Dermis blood vessel endothelial cell (primary cell): Measurements from ENCODE around the gene GPI. TPM values are rescaled to one million over a fixed set of nuclear protein-coding genes. Genes with fewer than 3 reads are reported as not detected.
A peak's percentile ranks its signal among the peaks of the same experiment; 100 is the strongest.

Experiments used
- DNase-seq: peaks from one replicate; pipeline ENCODE4 v3.0.0; 2010
- total RNA-seq: library from RNA; depleted of rRNA; stranded (reverse); fragments of >200 nt; gene quantifications from 2 replicates; pipeline ENCODE4 v1.2.3, GENCODE V29; 2014

GPI gene
- total RNA-seq, 1 donor from 2014 or later = 128 TPM

DNA sequence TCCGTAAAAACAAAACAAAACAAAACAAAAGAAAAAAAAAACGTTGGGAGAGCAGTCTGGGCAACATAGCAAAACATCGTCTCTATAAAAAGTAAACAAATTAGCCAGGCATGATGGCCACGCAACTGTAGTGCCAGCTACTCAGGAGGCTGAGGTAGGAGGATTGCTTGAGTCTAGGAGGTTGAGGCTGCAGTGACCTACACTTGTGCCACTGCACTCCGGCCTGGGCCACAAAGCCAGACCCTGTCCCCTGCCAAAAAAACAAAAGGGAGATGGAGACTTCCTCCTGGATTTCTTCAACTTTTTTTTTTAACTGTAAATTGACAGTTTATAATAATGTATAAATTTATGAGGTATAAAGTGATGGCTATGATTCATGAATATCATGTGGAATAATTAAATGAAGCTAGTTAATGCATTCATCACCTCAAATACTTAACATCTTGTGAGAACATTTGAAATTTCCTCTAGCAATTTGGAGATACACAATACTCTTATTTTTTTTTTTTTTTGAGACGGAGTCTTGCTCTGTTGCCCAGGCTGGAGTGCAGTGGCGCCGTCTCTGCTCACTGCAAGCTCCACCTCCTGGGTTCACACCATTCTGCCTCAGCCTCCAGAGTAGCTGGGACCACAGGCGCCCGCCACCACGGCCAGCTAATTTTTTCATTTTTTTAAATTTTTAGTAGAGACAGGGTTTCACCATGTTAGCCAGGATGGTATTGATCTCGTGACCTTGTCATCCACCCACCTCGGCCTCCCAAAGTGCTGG is 41.1 kb downstream of the GPI start:
- DNase-seq = no peak

DNA sequence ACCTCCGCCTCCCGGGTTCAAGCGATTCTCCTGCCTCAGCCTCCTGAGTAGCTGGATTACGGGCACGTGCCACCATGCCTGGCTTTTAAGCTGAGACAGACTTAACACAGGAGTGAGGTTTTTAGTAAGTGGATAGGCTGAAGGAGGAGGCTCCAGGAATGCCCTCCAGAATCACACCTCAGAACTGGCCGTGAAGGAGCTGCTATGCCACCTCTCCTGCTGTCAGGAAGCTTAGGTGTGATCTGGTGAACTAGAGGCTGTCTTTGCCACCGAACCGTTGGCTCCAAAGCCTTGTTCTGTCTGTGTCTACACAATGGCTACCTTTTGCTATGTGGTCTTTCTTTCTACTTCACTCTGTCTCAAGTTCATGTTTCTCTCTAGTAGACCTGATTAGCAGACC is 43.4 kb downstream of the GPI start:
- DNase-seq = no peak

DNA sequence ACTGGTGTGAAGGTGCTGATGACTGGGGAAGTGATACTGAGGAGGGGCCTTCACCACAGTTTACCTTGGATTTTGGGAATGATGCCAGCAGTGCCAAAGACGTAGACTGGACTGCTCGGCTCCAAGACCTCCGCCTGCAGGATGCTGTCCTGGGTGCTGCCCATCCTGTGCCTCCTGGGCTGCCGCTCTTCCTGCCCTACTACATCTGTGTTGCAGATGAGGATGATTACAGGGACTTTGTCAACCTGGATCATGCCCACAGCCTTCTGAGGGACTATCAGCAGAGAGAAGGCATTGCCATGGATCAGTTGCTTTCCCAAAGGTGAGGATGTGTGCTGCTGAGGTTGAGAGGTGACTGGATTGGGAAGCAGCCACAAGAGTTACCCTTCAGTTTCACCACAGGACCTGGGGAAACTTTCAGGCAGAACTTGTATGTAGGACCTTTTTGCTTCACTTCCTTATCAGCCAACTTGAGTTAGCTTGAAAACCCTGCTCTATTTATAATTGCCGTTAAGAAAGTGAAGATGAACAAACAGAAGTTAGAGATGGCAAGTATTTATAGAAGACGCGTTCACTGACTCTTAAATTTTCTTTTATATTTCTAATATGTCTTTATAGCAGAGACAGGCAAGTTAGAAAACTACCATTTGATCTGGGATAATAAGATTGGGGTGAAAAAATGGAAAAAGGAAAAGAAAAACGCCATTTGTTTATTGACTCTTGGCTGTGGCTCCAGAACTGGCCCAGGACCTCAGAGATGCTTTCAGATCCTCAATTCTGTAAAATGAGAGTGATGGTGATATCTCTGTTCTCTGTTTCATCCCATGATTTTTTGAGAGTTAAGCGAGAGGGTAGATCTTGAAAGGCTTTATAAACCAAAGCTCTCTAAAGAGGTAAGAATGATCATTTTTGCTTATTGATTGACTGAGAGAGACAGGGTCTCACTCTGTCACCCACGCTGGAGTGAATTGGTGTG is 44.5 kb downstream of the GPI start:
- no peak for DNase-seq

DNA sequence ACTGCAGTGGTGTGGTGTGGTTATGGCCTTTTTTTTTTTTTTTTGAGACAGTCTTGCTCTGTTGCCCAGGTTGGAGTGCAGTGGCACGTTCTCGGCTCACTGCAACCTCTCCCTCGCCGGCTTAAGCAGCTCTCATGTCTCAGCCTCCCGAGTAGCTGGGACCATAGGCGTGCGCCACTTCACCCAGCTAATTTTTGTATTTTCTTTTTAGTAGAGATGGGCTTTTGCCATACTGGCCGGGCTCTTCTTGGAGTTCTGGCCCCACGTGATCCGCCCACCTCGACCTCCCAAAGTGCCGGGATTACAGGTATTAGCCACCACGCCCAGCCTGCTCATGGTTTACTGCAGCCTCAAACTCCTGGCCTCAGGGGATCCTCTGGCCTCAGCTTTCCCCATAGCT is 46.2 kb downstream of the GPI start:
- DNase-seq = no peak

DNA sequence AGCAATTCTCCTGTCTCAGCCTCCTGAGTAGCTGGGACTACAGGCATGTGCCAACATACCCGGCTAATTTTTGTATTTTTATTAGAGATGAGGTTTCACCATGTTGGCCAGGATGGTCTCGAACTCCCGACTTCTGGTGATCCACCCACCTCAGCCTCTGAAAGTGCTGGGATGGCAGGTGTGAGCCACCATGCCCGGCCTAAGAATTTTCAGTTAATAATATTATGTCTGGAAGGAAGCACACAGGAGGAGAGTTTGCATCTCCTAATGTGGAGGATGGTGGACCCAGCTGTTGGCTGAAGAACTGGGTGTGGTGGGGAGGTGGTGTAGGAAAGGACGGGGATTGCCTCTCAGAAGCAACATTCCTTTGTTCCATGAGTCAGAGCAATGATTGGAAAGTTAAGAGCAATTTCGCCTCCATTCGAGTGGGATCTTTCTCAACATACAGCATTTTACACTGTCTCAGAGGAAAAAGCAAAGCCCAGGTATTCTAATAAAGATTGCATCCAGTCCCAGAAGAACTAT is 51.1 kb downstream of the GPI start:
- DNase-seq = no peak

DNA sequence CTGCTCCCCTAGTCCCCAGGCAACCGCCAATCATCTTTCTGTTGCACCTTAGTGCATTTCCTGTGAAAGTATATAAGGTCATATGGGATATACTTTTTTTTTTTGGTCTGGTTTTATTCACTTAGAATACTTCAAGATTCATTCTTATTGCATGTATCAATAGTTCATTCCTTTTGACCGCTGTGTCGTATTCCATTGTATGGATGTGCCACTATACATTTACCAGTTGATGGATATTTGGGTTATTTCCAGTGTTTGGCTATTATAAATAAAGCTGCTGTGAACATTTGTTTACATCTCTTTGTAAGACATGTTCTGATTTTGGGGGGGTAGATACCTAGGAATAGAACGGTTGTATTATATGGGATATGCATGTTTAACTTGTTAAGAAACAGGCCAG is 53.3 kb downstream of the GPI start:
- no peak for DNase-seq

DNA sequence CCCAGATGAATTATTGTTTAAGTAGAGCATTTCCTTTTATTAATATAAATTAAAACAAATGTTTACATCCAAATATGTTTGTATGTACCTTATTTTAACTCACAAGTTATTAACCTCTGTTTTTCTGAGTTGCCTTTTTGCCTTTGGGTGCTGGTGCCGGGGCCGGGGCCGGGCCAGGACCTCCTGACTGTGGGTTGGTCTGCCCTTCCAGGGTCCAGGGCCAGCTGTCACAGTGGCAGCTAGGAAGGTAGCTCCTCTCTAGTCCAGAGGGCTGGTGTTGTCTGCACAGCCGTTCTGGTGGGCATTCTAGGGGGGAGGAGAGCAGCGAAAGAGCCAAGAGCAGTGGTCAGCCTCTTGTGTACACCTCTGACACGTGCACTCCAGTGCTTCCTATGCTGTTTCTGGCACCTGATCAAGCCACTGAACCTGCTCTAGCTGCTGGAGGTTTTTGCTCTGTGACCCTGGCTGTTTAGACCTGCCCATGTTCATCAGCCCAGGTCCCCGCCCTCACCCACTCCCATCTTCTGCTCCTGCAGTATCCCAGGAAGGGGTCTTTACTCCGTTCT is 61.2 kb downstream of the GPI start:
- no peak for DNase-seq

DNA sequence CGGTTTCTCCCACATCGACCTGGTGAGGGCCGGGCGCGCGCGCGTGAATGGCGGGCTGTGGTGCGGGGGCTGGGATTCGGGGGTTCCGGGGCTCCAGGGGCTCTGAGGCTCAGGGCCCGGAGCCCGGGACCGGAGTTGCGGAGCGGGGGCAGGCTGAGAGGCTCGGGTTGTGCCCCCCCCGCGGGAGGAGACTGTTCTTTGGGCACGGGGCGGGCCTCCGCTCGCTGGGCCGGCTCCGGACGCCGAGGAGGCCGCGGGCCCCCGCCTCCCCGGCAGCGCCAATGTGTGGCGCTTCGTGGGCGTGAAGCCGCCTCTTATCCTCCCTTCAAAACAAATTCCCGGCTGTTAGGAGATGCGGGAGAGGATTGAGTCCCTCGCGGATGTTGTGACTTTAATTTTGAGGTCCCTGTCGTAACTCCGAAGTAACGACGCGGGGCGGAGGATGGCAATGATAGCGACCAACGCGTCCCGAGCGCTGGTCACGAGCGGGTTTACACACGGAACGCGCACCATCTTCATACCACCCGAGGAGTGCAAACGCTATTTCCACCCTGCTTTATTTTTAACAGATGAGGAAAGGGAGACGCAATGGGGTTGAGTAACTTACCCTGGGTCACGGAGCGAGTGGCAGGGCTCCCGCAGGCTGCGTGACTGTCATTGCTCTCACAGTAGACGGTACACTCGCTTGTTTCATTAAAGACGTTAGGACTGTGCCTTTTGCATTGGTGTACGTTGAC is 63.7 kb downstream of the GPI start:
- peak; percentile 50 for DNase-seq

DNA sequence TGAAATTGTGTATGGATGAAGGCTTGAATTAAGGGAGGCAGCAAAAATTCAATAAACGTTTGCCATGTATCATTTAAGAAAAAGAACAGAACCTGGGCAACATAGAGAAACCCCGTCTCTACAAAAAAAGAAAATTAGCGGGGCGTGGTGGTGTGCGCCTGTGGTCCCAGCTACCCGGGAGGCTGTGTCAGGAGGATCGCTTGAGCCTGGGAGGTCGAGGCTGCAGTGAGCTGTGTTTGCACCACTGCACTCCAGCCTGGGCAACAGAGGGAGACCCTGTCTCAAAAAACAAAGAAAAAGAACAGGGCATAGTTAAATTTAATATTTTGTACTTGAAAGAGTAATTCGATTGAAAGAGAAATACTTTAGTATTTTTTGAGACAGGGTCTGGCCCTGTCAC is 64.6 kb downstream of the GPI start:
- DNase-seq = no peak

DNA sequence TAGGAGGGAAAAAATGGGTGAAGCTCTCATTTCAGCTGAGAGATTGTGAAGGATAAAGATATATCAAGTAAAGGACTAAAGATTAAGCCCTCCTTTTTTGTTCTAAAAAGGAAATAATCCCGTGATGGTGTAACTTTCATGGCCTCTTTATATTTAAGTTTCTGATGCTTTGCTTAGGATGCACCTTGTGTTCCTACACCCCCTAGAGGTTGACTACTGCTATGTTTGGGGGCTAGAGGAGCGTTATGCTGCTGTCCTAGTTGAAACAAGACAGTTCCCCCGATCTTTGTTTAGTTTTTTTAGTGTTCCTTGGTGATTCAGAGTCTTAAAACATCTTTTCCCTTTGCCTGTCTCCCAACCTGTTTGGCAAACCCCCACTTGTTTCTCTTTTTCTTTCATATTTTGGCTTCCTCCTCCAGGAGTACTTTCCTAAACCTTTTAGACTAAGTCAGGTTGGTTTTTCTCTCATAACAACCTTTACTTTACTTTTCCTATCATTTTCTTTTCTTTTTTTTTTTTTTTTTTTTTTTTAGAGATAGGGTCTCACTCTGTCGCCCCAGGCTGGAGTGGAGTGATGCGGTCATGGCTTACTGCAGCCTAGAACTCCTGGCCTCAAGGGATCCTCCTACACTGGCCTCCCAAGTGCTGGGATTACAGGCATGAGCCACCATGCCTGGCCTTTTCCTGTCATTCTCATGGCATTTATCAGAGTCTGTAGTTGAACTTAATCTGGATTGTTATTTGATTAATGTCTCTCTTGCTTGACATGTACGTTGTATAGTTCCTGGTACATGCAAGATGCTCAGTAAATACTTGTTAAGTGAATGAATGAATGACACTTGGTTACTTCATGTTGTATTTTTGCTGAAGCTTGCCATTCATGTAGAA is 66.0 kb downstream of the GPI start:
- DNase-seq = peak; percentile 82

DNA sequence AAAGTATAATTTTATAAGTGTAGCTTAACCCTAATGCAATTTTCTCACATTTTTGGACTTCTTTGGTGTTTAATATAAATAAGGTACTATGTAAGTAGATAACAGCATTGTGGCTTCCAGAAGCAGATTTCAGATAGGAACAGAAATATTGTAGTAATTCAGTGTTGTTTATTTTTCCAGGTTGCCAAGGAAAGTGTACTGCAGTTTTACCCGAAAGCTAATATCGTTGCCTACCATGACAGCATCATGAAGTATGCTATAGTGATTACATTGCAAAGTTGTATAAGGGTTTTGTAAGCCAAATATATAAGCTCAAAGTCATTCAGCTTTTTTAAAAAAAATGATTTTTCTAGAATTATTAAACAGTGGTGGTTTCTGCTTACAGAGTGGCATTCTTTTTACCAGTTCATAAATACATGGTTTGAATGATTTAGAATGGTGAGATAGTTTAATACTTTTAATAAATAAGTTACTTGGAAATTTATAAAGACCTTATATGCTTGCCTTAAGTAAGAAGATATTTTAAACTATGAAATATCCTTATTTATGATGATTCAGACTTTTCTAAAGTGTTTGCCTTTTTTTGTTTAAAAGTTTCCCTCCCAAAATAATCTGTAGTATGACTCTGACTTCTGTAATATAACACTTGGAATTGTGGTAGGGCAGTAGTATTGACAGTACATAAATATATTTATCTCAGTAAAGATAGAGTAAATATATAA is 66.8 kb downstream of the GPI start:
- no peak for DNase-seq

DNA sequence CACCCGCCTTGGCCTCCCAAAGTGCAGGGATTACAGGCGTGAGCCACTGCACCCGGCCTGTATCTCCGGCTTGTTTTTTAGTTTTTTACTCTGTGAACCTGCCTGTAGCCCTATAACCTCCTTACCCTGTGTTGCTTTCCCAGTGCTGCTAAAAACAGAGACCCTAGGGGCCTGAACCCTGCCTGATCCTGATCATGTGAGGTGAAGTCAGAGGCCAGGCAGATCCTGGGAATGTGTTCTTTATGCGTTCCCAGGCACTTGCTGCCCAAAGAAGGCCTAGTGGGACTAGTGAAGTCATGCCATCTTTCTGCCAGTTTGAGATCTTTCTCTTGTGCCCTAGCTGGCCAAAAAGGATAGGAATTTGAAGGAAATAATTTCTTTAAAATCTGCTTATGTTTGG is 67.8 kb downstream of the GPI start:
- peak; percentile 62 for DNase-seq

DNA sequence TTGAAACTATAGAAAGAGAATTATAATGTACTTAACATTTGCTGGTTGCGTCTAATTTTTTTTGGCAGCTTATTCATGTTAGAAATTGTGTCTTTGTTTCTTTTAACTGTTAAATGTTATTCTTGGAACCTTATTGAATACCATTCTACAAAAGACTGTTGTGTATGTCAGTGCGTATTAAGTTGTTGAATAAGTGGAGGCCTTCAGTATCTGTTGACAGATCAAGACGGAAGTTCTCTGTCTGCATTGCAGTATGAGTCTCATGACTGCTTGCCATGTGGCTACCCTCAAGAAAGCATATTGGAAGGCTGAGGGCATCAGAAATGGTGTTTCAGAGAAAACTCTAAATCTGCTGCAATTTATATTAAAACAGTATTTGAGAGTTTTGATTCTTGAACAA is 71.7 kb downstream of the GPI start:
- DNase-seq = peak; percentile 66

DNA sequence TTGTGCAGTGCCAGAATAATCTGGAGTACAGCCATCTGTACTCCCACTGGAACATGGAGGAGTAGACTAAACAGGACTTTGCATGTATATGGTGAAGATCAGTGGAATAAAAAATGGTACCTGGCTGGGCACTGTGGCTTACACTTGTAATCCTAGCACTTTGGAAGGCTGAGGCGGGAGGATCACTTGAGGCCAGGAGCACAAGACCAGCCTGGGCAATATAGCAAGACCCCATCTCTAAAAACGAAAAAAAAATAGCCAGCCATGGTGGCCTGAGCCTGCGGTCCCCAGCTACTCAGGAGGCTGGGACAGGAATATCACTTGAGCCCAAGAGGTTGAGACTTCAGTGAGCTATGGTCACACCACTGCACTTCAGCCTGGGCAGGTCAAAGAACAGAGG is 83.2 kb downstream of the GPI start:
- no peak for DNase-seq

Other genes with a start within 250 kb of the GPI start
- 62.8 and 99.5 TPM in 2 replicates for gene LSM14A, start 192.7 kb upstream of the GPI start, total RNA-seq
- 62.1 and 68.6 TPM in 2 replicates for gene GARRE1, start 110.6 kb upstream of the GPI start, total RNA-seq
- gene PDCD2L, start 39.2 kb downstream of the GPI start, total RNA-seq = 15.9 and 20.4 TPM in 2 replicates
- gene UBA2, start 63.2 kb downstream of the GPI start, total RNA-seq = 136 and 218 TPM in 2 replicates
- gene WTIP, start 116.6 kb downstream of the GPI start, total RNA-seq = 49.5 and 52.1 TPM in 2 replicates